WTC11 (cell line): Measurements from ENCODE around the gene TNFAIP2. TPM values are rescaled to one million over a fixed set of nuclear protein-coding genes. Genes with fewer than 3 reads are reported as not detected.

ENCODE experiments used
- ATAC-seq: fragments of 200-7000 bp; cut with Tn5 transposase; 2 replicates; pipeline ENCODE4 v1.10.0; 2021; ENCODE audit warnings: mild to moderate bottlenecking, moderate library complexity
- CTCF ChIA-PET: fragments of 300-600 bp; sonication (Branson Sonifier 250); formaldehyde crosslinking; loops from one replicate; lab custom pipeline; 2021; ENCODE audit warnings: antibody characterized with exemption; lab: Charles Lee
- POLR2A ChIA-PET: fragments of 350-600 bp; sonication (Branson Sonifier 250); formaldehyde crosslinking; loops from one replicate; lab custom pipeline; 2021; ENCODE audit warnings: antibody characterized with exemption; lab: Charles Lee
- DNase-seq: peaks from one replicate; pipeline ENCODE4 v3.0.0; 2021; ENCODE audit warnings: low spot score
- H3K27ac Mint-ChIP-seq: 2 replicates; pipeline ENCODE4 v1.8.0; 2021; ENCODE audit warnings: mixed read lengths
- H3K27me3 Mint-ChIP-seq: 2 replicates; pipeline ENCODE4 v1.8.0; 2021; ENCODE audit warnings: low read depth, mild to moderate bottlenecking, moderate library complexity, mixed read lengths
- H3K36me3 Mint-ChIP-seq: 2 replicates; pipeline ENCODE4 v1.8.0; 2021; ENCODE audit warnings: mixed read lengths
- H3K4me1 Mint-ChIP-seq: 2 replicates; pipeline ENCODE4 v1.8.0; 2022; ENCODE audit warnings: mixed read lengths
- H3K4me3 Mint-ChIP-seq: 2 replicates; pipeline ENCODE4 v1.8.0; 2021; ENCODE audit warnings: mild to moderate bottlenecking, moderate library complexity, mixed read lengths
- H3K9me3 Mint-ChIP-seq: 2 replicates; pipeline ENCODE4 v1.8.0; 2021; ENCODE audit warnings: mixed read lengths
- FOXJ3 ChIP-seq: sonication (generic); formaldehyde crosslinking; IDR thresholded peaks from 2 replicates; pipeline ENCODE4 v1.9.0; 2021; ENCODE audit warnings: missing genetic modification reagents, mild to moderate bottlenecking, borderline replicate concordance
- JUN ChIP-seq: sonication (generic); formaldehyde crosslinking; IDR thresholded peaks from 2 replicates; pipeline ENCODE4 v1.8.0; 2023; ENCODE audit warnings: mild to moderate bottlenecking, missing genetic modification reagents
- OVOL2 ChIP-seq: fragments of 250-450 bp; sonication (Bioruptor Pico); IDR thresholded peaks from 2 replicates; pipeline ENCODE4 v1.9.0; 2021; ENCODE audit warnings: mild to moderate bottlenecking, borderline replicate concordance
- RELA ChIP-seq: sonication (generic); formaldehyde crosslinking; IDR thresholded peaks from 2 replicates; pipeline ENCODE4 v1.8.1; 2022; ENCODE audit warnings: missing genetic modification reagents, mild to moderate bottlenecking, borderline replicate concordance
- SMAD3 ChIP-seq: sonication (generic); formaldehyde crosslinking; IDR thresholded peaks from 2 replicates; pipeline ENCODE4 v1.8.0; 2022; ENCODE audit warnings: missing genetic modification reagents, mild to moderate bottlenecking, borderline replicate concordance
- TEAD4 ChIP-seq: sonication (generic); formaldehyde crosslinking; IDR thresholded peaks from 2 replicates; pipeline ENCODE4 v1.8.0; 2022; ENCODE audit warnings: mild to moderate bottlenecking, missing genetic modification reagents
- ZNF121 ChIP-seq: sonication (generic); formaldehyde crosslinking; IDR thresholded peaks from 2 replicates; pipeline ENCODE4 v1.8.0; 2023; ENCODE audit warnings: missing genetic modification reagents
- ZNF396 ChIP-seq: fragments of 250-450 bp; sonication (Bioruptor Pico); IDR thresholded peaks from 2 replicates; pipeline ENCODE4 v1.8.0; 2021; ENCODE audit warnings: mild to moderate bottlenecking, moderate library complexity, borderline replicate concordance
- total RNA-seq: library from RNA; stranded (reverse); gene quantifications from 3 replicates; pipeline ENCODE4 v1.2.3, GENCODE V29; 2021
- TF ChIP-seq, protein P1 (sequence below): sonication (generic); formaldehyde crosslinking; IDR thresholded peaks from 2 replicates; pipeline ENCODE4 v1.8.1; 2023; ENCODE audit warnings: mild to moderate bottlenecking, moderate library complexity, missing genetic modification reagents
- TF ChIP-seq, protein P2 (sequence below): sonication (generic); formaldehyde crosslinking; conservative IDR thresholded peaks from 2 replicates; pipeline ENCODE4 v1.8.1; 2023; ENCODE audit warnings: mild to moderate bottlenecking, low read depth, missing genetic modification reagents, moderate library complexity
- TF ChIP-seq, protein P3 (sequence below): fragments of 250-450 bp; sonication (Bioruptor Pico); conservative IDR thresholded peaks from 2 replicates; pipeline ENCODE4 v1.9.0; 2021; ENCODE audit warnings: mild to moderate bottlenecking
- TF ChIP-seq, protein P4 (sequence below): sonication (generic); formaldehyde crosslinking; IDR thresholded peaks from 2 replicates; pipeline ENCODE4 v1.8.1; 2023; ENCODE audit warnings: mild to moderate bottlenecking, missing genetic modification reagents

Gene TNFAIP2
- total RNA-seq, 1 experiment from 2014 or later, result 24.1 TPM

DNA sequence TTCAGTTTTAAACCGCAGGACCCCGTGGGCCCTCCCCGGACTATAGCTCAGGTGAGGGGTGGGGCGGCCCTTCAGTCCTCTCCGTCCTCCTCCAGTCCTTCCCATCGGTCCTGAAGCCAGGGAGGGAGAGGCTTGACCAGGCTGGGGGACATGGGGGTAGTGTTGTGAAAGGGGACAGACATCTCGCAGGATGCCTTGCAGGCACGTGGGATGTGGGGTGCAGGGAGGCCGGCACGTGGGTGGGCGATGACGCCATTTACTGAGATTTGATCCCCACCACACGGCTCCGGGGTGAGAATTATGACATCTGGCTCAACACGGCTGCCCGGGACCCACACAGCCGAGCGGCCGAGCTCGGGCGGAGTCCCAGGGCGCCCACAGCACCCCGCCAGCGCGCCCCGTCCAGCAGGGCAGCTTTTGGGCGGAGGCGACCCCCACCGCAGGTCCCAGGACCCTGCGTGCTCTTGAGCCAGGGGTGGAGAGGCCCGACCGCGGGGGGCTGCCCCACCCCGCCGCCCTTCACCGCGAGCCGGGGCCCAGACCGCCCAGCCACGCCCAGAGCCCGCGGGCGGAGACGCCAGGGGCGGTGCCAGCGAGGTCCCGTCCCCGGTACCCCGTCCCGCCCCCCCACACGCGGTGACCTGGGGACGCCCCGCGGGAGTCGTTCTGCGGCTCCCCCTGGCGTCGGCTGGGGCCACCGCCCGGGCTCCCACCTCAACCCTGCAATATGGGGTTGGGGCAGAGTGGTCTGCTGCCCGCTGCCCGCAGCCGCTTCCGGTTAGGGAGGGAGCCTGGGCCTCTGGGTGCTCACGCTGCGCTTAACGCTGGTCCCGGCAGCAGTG, 32.0 kb upstream of the TNFAIP2 start (continued):
- TF ChIP-seq, protein P1, sequence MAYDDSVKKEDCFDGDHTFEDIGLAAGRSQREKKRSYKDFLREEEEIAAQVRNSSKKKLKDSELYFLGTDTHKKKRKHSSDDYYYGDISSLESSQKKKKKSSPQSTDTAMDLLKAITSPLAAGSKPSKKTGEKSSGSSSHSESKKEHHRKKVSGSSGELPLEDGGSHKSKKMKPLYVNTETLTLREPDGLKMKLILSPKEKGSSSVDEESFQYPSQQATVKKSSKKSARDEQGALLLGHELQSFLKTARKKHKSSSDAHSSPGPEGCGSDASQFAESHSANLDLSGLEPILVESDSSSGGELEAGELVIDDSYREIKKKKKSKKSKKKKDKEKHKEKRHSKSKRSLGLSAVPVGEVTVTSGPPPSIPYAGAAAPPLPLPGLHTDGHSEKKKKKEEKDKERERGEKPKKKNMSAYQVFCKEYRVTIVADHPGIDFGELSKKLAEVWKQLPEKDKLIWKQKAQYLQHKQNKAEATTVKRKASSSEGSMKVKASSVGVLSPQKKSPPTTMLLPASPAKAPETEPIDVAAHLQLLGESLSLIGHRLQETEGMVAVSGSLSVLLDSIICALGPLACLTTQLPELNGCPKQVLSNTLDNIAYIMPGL (CRISPR knock-in tag), result peak; percentile 76

DNA sequence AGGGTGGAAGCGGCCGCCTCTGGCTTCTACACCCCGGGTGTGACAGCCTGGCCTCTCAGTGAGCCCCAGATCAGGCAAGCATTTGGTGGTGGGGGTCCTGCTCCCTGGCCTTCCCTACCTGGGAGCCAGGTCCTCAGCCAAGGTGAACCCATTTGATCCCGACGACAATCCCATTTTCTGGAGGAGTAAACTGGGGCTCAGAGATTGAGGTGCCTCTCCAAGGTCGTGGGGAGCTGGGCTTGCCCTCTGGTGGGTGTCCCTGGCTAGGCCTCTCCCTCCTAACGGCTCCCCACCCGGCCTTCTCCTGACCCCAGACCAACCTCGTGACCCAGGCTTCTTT, 31.4 kb upstream of the TNFAIP2 start:
- ChIA-PET POLR2A (no interaction called here), CTCF (interaction anchor here (1.6 to 6.7 kb wide), 2 partner anchors 13 to 201 kb away, joined by 5 to 65 read pairs; no protein-coding TSS in a partner anchor)
- Mint-ChIP-seq H3K9me3 (no peaks in the 10 kb centered on the region), H3K27ac (no peak overlapping the region), H3K36me3 (no peaks in the 10 kb centered on the region), H3K4me1 (peaks cover 9% of the 10 kb centered on the region), H3K4me3 (peak overlapping the region; percentile 48), H3K27me3 (peaks cover 9% of the 10 kb centered on the region)
- ATAC-seq (no peak), DNase-seq (no peak)
- no peak for TF ChIP-seq OVOL2
- TF ChIP-seq SMAD3 (CRISPR knock-in tag), result no peak
- TF ChIP-seq, protein P1 (CRISPR knock-in tag), result peak; percentile 2; the same call in 1 of the 2 replicates
- no peak for TF ChIP-seq TEAD4 (CRISPR knock-in tag)
- TF ChIP-seq ZNF121, result 0 out of 2 replicates have a peak, but pooled peaks have one; percentile 2

DNA sequence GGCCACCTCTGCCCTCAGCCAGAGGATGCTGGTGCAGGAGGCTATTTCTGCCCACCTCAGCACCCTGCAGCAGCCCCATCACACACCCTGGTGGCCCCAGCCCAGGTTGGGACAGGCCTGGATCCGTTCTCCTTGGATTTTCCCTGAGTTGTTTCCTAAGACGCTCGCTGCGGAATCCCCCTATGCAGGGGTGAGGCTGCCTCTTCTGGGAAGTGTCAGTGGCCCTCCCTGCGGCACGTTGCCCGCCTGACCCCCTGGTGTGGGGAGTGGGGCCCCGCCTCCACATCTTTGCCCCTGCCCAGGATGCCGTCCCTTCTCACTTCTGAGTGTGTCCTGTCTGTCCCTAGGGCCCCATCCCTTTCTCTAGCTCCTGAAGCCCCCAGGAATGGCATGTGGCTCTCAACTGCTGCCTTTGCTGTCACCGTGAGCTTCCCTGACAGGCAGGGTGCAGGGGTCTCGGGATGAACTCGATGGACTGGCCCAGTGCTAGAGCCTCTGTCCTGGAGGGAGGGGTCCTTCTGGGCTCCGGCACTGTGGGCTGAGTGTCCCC, 29.3 kb upstream of the TNFAIP2 start:
- POLR2A ChIA-PET, result no interaction called here
- ATAC-seq, result no peak

More for the DNA sequence above, 29.3 kb upstream of the TNFAIP2 start:
- TF ChIP-seq, protein P2, sequence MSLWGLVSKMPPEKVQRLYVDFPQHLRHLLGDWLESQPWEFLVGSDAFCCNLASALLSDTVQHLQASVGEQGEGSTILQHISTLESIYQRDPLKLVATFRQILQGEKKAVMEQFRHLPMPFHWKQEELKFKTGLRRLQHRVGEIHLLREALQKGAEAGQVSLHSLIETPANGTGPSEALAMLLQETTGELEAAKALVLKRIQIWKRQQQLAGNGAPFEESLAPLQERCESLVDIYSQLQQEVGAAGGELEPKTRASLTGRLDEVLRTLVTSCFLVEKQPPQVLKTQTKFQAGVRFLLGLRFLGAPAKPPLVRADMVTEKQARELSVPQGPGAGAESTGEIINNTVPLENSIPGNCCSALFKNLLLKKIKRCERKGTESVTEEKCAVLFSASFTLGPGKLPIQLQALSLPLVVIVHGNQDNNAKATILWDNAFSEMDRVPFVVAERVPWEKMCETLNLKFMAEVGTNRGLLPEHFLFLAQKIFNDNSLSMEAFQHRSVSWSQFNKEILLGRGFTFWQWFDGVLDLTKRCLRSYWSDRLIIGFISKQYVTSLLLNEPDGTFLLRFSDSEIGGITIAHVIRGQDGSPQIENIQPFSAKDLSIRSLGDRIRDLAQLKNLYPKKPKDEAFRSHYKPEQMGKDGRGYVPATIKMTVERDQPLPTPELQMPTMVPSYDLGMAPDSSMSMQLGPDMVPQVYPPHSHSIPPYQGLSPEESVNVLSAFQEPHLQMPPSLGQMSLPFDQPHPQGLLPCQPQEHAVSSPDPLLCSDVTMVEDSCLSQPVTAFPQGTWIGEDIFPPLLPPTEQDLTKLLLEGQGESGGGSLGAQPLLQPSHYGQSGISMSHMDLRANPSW (CRISPR knock-in tag), result no peak
- TF ChIP-seq RELA (CRISPR knock-in tag) (no peak), JUN (CRISPR knock-in tag) (no peak), OVOL2 (no peak), FOXJ3 (CRISPR knock-in tag) (no peak), ZNF396 (CRISPR knock-in tag) (no peak)
- TF ChIP-seq, protein P3, sequence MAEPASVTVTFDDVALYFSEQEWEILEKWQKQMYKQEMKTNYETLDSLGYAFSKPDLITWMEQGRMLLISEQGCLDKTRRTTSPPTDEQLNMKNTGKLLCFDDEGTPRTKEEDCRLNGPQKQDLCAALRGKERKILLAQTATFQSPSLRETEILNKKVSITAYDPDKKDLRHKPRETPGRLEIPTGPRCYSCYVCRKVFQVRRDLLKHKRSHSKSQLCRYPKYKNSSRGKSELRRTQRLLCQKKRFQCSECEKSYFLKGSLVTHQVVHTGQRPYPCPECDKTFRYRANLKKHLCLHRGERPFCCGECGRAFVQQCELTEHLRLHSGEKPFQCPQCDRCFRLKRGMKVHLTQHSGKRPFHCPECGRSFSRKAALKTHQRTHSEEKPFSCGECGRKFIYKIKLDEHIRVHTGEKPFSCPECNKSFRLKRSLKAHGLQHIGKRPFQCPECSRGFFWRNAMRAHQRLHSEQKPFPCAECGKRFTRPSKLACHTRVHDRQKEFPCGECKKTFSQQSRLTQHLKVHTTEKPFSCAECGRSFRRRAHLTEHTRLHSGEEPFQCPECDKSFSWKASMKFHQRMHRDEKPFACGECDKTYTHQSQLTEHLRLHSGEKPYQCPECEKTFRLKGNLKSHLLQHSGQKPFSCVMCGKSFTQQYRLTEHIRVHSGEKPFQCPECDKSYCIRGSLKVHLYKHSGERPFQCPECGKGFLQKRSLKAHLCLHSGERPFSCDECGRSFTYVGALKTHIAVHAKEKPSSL (CRISPR knock-in tag), result no peak
- TF ChIP-seq, protein P4, sequence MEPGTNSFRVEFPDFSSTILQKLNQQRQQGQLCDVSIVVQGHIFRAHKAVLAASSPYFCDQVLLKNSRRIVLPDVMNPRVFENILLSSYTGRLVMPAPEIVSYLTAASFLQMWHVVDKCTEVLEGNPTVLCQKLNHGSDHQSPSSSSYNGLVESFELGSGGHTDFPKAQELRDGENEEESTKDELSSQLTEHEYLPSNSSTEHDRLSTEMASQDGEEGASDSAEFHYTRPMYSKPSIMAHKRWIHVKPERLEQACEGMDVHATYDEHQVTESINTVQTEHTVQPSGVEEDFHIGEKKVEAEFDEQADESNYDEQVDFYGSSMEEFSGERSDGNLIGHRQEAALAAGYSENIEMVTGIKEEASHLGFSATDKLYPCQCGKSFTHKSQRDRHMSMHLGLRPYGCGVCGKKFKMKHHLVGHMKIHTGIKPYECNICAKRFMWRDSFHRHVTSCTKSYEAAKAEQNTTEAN (CRISPR knock-in tag), result no peak
- no peak overlapping the region for H3K4me3 Mint-ChIP-seq
- H3K36me3 Mint-ChIP-seq, result no peaks in the 10 kb centered on the region
- H3K9me3 Mint-ChIP-seq, result no peaks in the 10 kb centered on the region
- DNase-seq, result no peak
- peaks cover 10% of the 10 kb centered on the region for H3K4me1 Mint-ChIP-seq
- CTCF ChIA-PET, result interaction anchor here (1.0 to 3.9 kb wide), 3 partner anchors 8 to 11 kb away, joined by 3 to 65 read pairs (median 4); partner anchors contain the start of gene LBHD2
- H3K27me3 Mint-ChIP-seq, result peaks cover 11% of the 10 kb centered on the region
- no peak overlapping the region for H3K27ac Mint-ChIP-seq
